Endometrial microvascular endothelial cells (primary cell): ENCODE results near the gene KISS1R. TPM values are rescaled to one million over a fixed set of nuclear protein-coding genes. Genes with fewer than 3 reads are reported as not detected.

ENCODE experiments used
- in situ Hi-C: cut with HindIII; loops from 2 replicates; pipeline ENCODE4 v1.10.0; 2017; ENCODE audit warnings: low sequenced_read_pairs, low pct_unique_long_range_greater_than_20kb; ENCODE audit errors: inconsistent ontology term
- total RNA-seq: library from RNA; depleted of rRNA; stranded (reverse); fragments of >200 nt; gene quantifications from one replicate; pipeline ENCODE4 v1.2.3, GENCODE V29; 2015; ENCODE audit errors: inconsistent ontology term

KISS1R gene
- total RNA-seq, 1 donor from 2014 or later, result not detected

DNA sequence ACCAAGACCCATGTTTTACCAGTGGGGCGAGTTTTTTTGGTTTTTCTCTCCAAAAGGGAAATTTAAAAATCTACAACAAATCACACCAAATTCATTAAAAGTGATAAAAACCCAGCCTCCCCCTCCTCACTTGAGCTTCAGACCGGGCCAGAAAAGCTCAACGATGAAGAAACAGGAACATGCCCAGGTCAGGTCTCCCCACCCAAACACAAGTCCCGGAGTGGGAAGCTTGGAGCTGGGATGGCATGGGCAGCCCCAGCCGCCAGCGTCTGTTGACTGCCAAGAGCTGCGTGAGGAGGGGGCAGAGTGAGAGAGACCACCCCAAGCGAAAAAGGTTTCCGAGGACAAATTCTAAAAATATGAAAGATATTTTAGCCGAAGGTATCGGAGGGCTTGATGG is 20.1 kb upstream of the KISS1R start:
- in situ Hi-C loops, result no loop called here

DNA sequence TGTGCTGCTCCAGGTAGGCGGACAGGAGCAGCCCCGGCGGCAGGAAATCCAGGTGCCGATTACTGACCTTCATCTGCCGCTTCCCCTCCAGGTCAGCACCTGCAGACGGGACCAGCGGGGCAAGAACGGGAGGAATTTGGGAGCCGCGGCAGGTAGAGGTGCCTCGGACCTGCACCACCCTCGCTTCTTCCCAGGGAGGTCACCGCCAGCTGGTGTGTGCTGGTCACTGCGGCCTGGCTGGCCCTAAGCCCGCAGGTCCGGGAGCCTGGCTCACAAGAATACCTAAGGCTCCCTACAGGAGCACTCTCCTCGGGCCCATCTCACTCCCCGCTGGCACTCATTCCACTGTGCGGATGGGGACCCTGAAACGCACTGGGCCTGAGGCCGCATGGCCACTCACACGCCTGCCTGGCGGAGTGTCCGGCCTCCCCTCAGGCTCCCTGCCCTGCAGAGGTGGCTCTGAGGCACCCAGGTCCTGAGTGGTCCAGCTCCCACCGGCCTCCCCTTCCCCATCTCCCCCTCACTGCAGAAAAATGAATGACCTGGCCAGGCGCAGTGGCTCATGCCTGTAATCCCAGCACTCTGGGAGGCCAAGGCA is 19.6 kb upstream of the KISS1R start:
- in situ Hi-C loops, result no loop called here

DNA sequence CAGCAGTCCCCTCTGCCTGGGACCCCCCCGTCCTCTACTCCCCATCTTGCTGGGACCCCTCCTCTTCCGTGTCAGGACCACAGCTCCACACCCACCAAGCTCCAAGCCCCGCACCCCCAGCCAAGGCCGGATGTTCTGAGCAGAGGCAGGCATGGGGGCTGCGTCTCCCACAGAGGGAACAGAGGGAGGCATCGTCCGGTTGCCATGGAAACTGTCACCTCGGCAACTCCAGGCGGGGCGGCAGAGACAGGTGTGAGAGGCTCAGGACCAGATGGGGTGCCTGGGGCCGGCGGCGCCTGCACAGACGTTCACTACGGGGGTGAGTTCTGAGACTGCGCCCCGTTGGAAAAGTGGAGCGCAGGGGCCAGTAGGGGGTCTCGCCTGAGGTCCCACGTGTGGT is 18.5 kb upstream of the KISS1R start:
- in situ Hi-C loops, result no loop called here

DNA sequence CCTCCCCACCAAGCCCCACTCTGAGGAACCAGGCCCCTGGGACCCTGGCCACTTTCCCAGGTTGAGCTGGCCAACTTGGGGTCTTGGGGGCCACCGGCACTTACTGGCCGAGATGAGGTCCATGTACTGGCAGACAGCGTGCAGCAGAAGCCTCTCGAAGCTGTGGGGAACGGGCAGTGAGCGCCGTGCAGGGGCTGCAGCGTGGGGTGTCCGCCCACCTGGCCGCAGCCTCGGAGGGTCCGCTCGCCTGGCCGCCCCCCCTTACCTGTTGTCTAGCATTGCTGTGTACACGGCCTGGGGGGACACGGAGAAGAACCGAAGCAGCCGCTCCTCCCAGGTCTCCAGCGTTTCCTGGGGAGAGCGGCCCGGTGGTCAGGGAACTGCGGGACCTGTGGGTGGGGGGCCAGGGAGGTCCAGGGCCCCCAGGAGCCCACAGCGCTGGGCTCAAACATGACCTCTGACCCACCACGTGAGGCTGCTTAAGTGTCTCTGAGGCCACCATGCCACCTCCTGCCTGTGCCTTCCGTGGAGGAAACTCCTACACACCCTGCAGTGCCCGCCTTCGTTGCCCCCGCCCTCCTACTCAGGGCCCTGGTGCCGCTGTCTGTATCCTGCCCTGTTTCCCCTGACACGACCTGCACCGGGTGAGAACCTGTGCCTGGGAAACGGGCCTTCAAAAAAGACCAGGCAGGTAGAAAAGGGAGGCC is 17.6 kb upstream of the KISS1R start:
- in situ Hi-C loops, result no loop called here

DNA sequence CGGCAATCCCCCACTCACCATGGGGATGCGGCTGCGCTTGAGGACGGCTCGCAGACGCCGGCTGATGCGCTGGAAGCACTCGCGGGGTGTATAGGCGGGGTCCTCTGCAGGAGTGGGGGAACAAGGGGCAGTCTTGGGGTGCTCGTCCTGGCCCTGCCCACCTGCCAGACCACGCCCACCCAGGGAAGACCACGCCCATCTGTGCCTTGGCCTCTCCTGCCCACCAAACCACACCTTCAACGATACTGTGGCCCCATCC is 17.2 kb upstream of the KISS1R start:
- in situ Hi-C loops, result no loop called here

DNA sequence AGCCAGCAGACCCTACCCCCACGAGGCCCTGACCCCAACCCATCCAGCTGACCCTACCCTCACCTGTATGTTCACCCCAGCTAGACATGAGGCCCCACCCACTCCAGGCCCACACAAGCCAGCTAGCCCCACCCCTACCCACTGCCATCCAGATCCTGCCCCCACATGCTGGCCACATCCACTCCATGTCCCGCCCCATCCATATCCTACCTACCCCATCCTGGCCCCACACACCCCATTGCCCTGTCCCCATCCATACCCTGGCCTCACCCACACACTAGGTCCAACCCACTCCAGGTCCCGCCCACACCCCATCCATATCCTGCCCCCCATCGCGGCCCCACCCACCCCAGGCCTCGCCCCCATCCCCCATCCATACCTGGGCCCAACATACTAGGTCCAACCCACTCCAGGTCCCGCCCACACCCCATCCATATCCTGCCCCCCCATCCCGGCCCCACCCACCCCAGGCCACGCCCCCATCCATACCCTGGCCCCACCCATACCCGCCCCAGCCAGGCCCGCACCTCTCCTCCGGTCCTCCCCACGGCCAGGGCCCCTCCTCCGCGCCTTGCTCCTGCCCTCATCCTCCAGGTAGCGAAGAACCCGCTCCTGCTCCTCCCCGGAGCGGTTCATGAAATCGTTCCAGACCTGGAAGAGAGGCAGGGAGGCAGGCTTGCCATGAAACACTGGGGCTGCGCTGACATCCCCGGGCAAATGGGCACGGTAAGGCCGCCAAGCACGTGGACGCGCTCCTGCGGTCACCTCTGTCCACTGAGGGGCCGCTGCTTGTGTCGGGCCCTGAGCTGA is 16.6 kb upstream of the KISS1R start:
- in situ Hi-C loops, result no loop called here

DNA sequence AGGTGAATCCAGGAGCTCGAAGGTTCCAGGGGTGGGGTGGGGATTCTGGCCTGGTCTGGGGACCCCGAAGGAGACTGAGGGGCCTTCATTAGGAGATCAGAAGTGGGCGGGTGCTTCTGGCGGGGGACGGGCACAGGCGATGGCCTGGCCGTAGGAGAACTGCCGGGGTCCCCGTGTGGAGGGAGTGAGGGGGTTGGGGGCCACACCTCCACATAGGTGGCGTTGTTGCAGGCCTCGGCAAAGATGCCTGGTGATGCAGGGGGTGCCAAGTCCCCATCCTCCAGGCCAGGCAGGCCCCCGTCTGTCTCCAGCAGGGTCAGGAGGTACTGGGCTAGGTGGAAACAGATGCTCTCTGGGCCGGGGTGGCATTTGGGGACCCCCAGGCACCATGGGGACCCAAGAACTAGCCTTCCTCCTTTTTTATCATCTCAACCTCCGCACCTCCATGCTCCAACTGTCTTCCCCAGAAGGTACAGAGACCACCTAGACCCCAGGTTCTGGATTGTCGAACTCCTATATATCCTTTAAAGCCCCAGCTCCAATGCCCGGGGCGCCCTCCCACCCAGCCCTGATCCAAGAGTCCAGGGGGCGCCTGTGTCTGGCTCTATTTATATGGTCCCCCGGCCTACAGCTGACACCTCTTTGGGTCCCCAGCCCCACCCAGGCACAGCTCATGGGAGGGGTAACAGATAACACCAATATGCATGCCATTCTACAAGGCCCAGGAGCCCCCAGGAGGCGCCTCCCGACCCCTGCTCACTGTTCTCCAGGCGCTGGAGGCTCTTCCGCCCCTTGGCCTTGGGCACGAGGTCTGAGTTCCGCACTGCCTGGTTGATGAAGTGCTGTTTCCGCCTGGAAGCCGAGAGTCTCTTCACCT is 15.7 kb upstream of the KISS1R start:
- in situ Hi-C loops, result no loop called here

DNA sequence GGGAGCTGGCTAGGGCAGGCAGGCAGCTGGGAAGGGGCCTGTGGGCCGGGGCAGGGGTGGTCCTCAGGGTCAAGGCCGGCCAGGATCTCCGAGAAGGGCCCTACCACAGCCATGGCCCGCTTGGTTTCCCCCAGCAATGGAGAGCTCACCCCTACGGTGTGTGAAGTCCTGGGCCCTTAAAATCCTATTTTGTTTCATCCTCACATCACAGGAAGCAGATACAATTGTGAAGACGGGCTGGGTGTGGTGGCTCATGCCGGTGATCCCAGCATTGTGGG is 15.1 kb upstream of the KISS1R start:
- in situ Hi-C loops, result no loop called here

DNA sequence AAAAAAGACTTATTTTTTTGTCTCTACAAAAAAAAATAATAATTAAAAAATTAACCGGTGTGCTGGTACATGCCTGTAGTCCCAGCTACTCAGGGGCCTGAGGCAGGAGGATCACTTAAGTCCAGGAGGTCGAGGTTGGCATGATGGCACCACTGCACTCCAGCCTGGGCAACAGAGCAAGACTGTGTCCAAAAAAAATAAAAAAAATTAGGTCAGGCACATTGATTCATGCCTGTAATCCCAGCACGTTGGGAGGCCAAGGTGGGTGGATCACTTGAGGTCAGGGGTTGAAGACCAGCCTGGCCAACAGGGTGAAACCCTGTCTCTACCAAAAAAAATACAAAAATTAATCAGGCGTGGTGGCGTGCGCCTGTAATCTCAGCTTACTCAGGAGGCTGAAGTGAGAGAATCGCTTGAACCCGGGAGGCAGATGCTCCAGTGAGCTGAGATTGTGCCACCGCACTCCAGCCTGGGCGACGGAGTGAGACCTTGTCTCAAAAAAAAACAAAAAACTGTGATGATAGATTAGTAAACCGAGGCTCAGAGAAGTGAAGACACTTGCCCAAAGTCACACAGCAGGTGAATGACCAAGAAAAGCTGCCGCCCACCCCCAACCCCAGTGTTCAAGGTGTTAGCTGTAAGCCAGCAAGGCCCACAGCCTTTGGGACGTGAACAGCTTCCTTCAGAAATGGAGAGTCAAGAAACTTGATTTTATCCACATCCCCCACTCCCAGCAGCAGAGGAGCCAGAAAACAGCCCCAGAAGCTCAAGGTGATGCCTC is 14.5 kb upstream of the KISS1R start:
- in situ Hi-C loops, result no loop called here

DNA sequence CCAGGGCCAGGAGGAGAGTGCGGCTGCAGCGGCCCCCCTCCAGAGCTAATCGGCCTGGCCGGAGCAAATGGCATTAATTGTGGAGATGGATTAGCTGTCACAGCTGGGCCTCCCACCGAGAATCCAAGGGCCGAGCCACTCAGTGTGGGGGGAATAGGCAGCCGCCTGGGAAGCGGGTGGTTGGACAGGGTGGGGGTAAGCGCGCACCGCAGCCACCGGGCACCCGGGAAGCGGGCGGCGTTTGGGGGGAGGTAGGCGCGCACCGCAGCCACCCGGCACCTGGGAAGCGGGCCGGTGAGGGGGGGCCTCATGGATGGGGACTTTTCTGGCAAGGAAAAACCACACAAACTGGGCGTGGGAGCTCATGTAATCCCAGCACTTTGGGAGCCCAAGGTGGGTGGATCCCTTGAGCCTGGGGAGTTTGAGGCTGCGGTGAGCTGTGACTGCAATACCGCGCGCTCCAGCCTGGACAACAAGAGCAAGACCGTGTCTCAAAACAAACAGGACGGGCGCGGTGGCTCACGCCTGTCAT is 13.8 kb upstream of the KISS1R start:
- in situ Hi-C loops, result no loop called here

DNA sequence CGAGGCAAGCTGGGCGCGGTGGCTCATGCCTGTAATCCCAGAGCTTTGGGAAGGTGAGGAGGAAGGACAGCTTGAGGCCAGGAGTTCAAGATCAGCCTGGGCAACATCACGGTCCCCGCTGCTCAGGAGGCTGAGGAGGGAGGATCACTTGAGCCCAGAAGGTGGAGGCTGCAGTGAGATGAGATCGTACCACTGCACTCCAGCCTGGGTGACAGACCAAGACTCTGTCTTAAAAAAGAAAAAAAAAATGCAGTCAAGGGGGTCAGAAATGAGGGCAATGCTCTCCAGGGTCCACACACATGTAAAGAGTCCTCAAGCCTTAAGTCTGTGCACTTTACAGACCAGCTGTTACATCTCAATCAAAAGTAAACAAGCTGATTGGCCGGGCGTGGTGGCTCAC is 12.6 kb upstream of the KISS1R start:
- in situ Hi-C loops, result no loop called here

DNA sequence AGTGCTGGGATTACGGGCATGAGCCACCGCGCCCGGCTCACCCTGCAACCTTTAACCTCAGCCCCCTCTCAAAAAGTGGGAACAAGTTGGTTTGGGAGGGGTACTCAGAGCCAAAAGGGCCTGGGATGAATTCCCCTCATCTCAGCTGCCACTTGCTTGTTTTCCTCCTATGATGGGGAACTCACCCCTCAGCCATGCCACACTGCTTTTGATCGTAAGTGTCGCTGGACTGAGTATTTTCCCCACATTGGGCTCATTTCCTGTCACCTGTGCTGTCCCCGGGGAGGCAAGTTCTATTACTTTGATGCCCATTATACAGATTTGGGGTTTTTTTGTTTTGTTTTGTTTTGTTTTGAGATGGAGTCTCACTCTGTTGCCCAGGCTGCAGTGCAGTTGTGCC is 10.7 kb upstream of the KISS1R start:
- in situ Hi-C loops, result no loop called here

DNA sequence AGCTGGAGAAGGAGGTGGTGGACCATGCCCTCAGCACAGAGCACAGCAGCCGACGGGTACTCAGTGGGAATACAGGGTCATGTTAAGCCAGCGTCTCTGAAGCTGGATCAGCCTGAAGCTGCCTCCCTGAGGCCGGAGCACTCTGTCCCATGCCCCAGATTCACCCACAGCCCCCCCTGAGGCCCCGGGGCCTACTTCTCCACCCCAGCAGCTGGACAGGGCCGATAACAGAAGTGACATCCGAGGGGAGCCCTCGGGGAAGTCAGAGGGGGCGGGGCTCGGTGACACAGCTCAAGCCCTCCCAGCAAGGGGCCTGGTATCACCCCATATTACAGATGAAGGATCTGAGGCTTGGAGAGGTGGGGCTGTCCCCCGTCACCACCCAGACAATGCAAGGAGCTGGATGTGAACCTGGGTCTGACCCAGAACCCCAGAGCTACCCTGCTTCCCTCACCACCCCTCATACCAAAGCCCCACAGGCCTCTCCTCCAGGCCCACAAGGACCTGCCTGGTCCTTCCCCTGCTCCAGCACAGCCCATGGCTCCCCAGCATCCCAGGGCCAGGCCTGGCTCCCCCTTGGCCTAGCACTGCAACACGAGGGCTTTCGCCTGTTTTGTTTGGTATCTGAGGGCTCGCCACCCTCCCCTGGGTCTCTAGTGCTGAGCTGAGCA is 9.8 kb upstream of the KISS1R start:
- in situ Hi-C loops, result no loop called here

DNA sequence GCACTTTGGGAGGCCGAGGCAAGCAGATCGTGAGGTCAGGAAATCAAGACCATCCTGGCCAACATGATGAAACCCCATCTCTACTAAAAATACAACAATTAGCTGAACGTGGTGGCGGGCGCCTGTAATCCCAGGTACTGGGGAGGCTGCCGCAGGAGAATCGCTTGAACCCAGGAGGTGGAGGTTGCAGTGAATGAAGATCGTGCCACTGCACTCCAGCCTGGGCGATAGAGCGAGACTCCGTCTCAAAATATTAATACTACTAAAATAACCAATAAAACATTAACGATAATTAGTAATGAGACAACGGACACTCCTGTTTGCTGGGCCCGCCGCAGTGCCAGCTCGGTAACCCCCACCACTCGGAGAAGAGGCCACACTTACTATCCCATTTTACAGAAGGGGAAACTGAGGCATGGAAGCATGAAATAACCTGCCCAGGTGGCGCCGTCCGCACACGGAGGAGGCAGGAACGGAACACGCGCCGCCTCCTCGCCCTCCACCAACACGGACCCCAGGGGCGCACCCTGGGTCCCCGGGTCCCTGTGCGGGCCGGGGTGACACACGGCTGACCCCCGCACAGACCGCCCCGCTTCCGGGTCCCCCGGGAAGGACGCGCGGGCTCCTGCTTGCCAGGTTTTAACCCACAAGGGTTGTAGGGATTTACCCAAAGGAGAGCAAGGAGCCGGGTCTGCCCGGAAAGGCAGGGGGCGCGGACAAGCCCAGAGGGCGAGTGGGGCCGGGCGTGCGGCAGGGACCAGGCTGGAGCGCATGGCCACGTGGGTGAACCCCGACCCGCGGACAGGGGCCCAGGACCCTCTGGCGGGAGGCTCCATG is 5.7 kb upstream of the KISS1R start:
- in situ Hi-C loops, result no loop called here

DNA sequence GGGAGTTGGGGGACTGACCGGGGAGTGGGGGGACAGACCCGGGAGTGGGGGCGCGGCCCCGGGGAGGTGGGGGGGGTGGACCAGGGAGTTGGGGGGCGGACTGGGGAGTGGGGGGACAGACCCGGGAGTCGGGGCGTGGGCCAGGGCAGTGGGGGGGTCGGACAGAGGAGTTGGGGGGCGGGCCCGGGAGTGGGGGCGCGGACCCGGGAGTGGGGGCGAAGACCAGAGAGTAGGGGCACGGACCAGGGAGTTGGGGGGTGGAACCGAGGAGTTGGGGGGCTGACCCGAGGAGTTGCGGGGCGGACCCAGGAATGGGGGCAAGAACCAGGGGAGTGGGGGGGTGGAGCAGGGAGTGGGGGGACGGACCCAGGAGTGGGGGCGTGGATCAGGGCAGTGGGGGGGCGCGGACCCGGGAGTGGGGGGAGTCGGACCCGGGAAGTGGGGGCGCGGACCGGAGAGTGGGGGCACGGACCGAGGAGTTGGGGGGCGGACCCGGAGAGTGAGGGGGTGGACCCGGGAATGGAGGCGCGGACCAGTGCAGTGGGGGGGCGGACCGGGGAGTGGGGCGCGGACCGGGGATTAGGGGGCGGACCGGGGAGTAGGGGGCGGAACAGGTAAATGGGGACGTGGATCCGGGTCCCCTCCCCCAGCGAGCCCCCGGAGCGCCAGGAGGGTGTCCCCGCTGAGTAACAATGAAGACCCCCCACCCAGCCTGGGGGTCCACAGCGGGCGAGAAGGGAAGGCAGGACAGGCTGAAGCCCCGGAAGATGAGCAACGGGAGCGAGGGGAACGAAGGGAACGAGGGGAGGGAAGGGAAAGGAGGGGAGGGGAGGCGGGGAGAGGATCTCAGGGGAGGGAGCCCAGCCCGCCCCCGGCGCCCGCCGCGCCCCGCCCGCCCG is 4.7 kb upstream of the KISS1R start:
- in situ Hi-C loops, result no loop called here

DNA sequence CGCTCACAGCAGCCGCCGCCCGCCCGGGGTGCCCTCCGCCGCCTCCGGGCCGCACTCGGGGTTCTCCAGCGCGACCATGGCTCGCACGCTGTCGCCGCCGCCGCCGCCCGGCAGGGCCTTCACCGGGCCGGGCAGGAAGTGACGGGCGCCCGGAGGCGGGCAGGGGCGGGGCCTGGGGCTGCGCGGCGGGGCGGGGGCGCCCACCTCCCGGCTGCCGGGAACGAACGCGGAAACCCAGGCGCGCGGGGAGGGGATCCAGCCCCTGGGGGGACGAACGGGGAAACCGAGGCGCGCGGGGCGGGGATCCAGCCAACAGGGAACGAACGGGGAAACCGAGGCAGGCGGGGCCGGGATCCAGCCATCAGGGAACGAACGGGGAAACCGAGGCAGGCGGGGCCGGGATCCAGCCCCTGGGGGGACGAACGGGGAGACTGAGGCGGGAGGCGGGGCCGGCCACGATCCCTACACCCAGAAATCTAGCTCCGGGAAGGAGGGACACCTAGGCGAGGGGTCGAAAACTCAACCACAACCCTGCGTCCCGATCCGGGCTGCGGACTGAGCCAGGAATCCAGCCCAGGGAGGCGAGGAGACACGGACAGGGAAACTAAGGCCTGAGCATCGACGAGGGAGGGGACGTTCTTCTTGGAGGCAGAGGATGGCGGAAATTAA is 3.9 kb upstream of the KISS1R start, which contains the start of gene R3HDM4:
Gene R3HDM4 (minus strand): TSS at position 140 of the 669 bp plus-strand sequence. CDS start 62 bp downstream, at position 78.
- in situ Hi-C loops, result no loop called here
